HCT116 (cell line): ENCODE data around the gene PRDM11. TPM values are rescaled to one million over a fixed set of nuclear protein-coding genes. Genes with fewer than 3 reads are reported as not detected.

Source experiments
- ATAC-seq: fragments of 200-7000 bp; cut with Tn5 transposase; 2 replicates; pipeline ENCODE4 v1.9.1; 2020; ENCODE audit warnings: mild to moderate bottlenecking, moderate library complexity
- BruUV-seq: library from RNA; stranded (reverse); fragments of 400-500 nt; replicated peaks from 2 replicates; lab custom pipeline; 2021; lab: Mats Ljungman, UMichigan
- CTCF ChIA-PET: fragments of 300-600 bp; sonication (Branson Sonifier 250); formaldehyde crosslinking; loops from one replicate; lab custom pipeline; 2021; ENCODE audit warnings: antibody characterized with exemption; lab: Charles Lee
- POLR2A ChIA-PET: fragments of 300-600, 350-600 bp; sonication (Branson Sonifier 250); formaldehyde crosslinking; loops from one replicate; lab custom pipeline; 2021; ENCODE audit warnings: antibody characterized with exemption; lab: Charles Lee
- RAD21 ChIA-PET, 2 experiments: fragments of 300-600 bp; sonication (Branson Sonifier 250); formaldehyde crosslinking; loops; one replicate each; lab custom pipeline; 2023; ENCODE audit warnings: low total read pairs in 2 of 2; ENCODE audit not compliant: uncharacterized antibody in 2 of 2, unreplicated experiment in 2 of 2, low non-redundant PET in 1 of 2; lab: Charles Lee
- DNase-seq: peaks from one replicate; pipeline ENCODE4 v3.0.0-alpha.2; 2010; ENCODE audit warnings: low read depth, low spot score
- H2AFZ ChIP-seq: fragments of 200-600 bp; shearing (Covaris generic), sonication (generic); 2 replicates; pipeline ENCODE4 v1.6.1; 2017; ENCODE audit warnings: low read depth, mixed run types, mixed read lengths, antibody characterized with exemption, low read length; ENCODE audit not compliant: poor library complexity, severe bottlenecking
- H3K27ac ChIP-seq: 2 replicates; pipeline ENCODE4 v1.5.1; 2012; ENCODE audit warnings: low read depth, low read length
- H3K27me3 ChIP-seq: fragments of 200-600 bp; sonication (generic); 2 replicates; pipeline ENCODE4 v1.6.1; 2016; ENCODE audit warnings: mixed run types, low read length, mixed read lengths; ENCODE audit not compliant: insufficient read depth
- H3K36me3 ChIP-seq, 2 experiments: fragments of 200-500 bp in 1 of 2; fragments of 200-600 bp in 1 of 2; sonication (Bioruptor generic) in 1 of 2; sonication (generic) in 1 of 2; 2 replicates each; pipeline versions ENCODE4 v1.5.1 to v1.6.1; 2014 to 2016; ENCODE audit warnings: low read length in 2 of 2, inconsistent platforms in 1 of 2, mixed read lengths in 1 of 2, mixed run types in 1 of 2; ENCODE audit not compliant: insufficient read depth in 2 of 2, control insufficient read depth in 1 of 2
- H3K4me1 ChIP-seq, 2 experiments: fragments of 200-600 bp in 1 of 2; sonication (generic) in 1 of 2; 2 replicates each; pipeline versions ENCODE4 v1.5.1 to v1.6.1; 2012 to 2017; ENCODE audit warnings: low read length in 2 of 2, inconsistent platforms in 1 of 2, mild to moderate bottlenecking in 1 of 2, mixed read lengths in 1 of 2, mixed run types in 1 of 2, moderate library complexity in 1 of 2; ENCODE audit not compliant: insufficient read depth in 2 of 2, control insufficient read depth in 1 of 2
- H3K4me2 ChIP-seq: fragments of 200-600 bp; sonication (generic); 2 replicates; pipeline ENCODE4 v1.6.1; 2017; ENCODE audit warnings: mixed run types, low read length, mixed read lengths
- H3K4me3 ChIP-seq, 2 experiments: fragments of 200-600 bp in 1 of 2; sonication (generic) in 1 of 2; replicated peaks in 1 of 2; 2 replicates each; pipeline ENCODE4 v1.5.1; 2011 to 2016; ENCODE audit warnings: low read length in 2 of 2, control low read depth in 1 of 2, low read depth in 1 of 2, mild to moderate bottlenecking in 1 of 2, mixed read lengths in 1 of 2, mixed run types in 1 of 2
- H3K79me2 ChIP-seq: fragments of 200-600 bp; sonication (generic); 2 replicates; pipeline ENCODE4 v1.6.1; 2017; ENCODE audit warnings: mild to moderate bottlenecking, mixed run types, low read length, moderate library complexity, mixed read lengths; ENCODE audit not compliant: insufficient read depth
- H3K9ac ChIP-seq: fragments of 200-600 bp; sonication (generic); 2 replicates; pipeline ENCODE4 v1.6.1; 2016; ENCODE audit warnings: low read length, mixed read lengths
- H3K9me2 ChIP-seq: fragments of 200-600 bp; sonication (generic), shearing (Covaris generic); 2 replicates; pipeline ENCODE4 v1.6.1; 2017; ENCODE audit warnings: mixed run types, mild to moderate bottlenecking, moderate library complexity; ENCODE audit not compliant: insufficient read depth
- H3K9me3 ChIP-seq, 2 experiments: fragments of 200-500 bp in 1 of 2; fragments of 200-600 bp in 1 of 2; sonication (Bioruptor generic) in 1 of 2; sonication (generic) in 1 of 2; 2 replicates each; pipeline ENCODE4 v1.6.1; 2014 to 2017; ENCODE audit warnings: low read length in 2 of 2, mixed read lengths in 2 of 2, inconsistent platforms in 1 of 2, low read depth in 1 of 2, mild to moderate bottlenecking in 1 of 2, mixed run types in 1 of 2, moderate library complexity in 1 of 2; ENCODE audit not compliant: control insufficient read depth in 1 of 2, insufficient read depth in 1 of 2
- H4K20me1 ChIP-seq: fragments of 200-600 bp; sonication (generic), shearing (Covaris generic); 2 replicates; pipeline ENCODE4 v1.6.1; 2017; ENCODE audit warnings: mixed run types, mild to moderate bottlenecking, moderate library complexity; ENCODE audit not compliant: insufficient read depth
- ATF3 ChIP-seq: IDR thresholded peaks from 2 replicates; pipeline ENCODE4 v1.6.1; 2012
- CEBPB ChIP-seq: IDR thresholded peaks from 2 replicates; pipeline ENCODE4 v1.6.1; 2012; ENCODE audit warnings: low read depth
- CTCF ChIP-seq, 3 experiments: fragments of 200-600 bp in 1 of 3; sonication (generic) in 1 of 3; IDR thresholded peaks in 2 of 3; conservative IDR thresholded peaks in 1 of 3; 2 replicates each; pipeline ENCODE4 v1.5.1; 2012 to 2017; ENCODE audit warnings: low read depth in 2 of 3, low read length in 2 of 3, antibody characterized with exemption in 1 of 3, borderline replicate concordance in 1 of 3, control low read depth in 1 of 3, mild to moderate bottlenecking in 1 of 3, mixed read lengths in 1 of 3, mixed run types in 1 of 3, moderate library complexity in 1 of 3; ENCODE audit not compliant: insufficient read depth in 1 of 3
- EZH2 ChIP-seq: fragments of 200-600 bp; sonication (generic); IDR thresholded peaks from 2 replicates; pipeline ENCODE4 v1.6.1; 2017; ENCODE audit warnings: antibody characterized with exemption, mixed run types
- EZH2phosphoT487 ChIP-seq: fragments of 200-600 bp; IDR thresholded peaks from 2 replicates; pipeline ENCODE4 v1.6.1; 2018; ENCODE audit warnings: antibody characterized with exemption, borderline replicate concordance
- FOSL1 ChIP-seq: IDR thresholded peaks from 2 replicates; pipeline ENCODE4 v1.6.1; 2012; ENCODE audit warnings: low read depth
- POLR2A ChIP-seq: IDR thresholded peaks from 2 replicates; pipeline ENCODE4 v1.7.0; 2011; ENCODE audit warnings: borderline replicate concordance; ENCODE audit not compliant: insufficient read depth, insufficient read length; ENCODE audit errors: extremely low read depth
- RAD21 ChIP-seq: IDR thresholded peaks from 2 replicates; pipeline ENCODE4 v1.6.1; 2012; ENCODE audit warnings: low read depth, mild to moderate bottlenecking
- SIN3A ChIP-seq: IDR thresholded peaks from 2 replicates; pipeline ENCODE4 v1.6.1; 2012; ENCODE audit warnings: low read depth
- SP1 ChIP-seq: IDR thresholded peaks from 2 replicates; pipeline ENCODE4 v1.6.1; 2012; ENCODE audit warnings: low read depth
- SRF ChIP-seq: IDR thresholded peaks from 2 replicates; pipeline ENCODE4 v1.6.1; 2012; ENCODE audit warnings: low read depth
- YY1 ChIP-seq: IDR thresholded peaks from 2 replicates; pipeline ENCODE4 v1.6.1; 2011; ENCODE audit warnings: low read length, low read depth, moderate library complexity, mild to moderate bottlenecking; ENCODE audit not compliant: insufficient replicate concordance; ENCODE audit errors: extremely low read depth
- ZFX ChIP-seq: fragments of 450-650 bp; IDR thresholded peaks from 2 replicates; pipeline ENCODE4 v1.6.1; 2017
- ZNF274 ChIP-seq: fragments of 200-500 bp; sonication (Bioruptor generic); IDR thresholded peaks from 2 replicates; pipeline ENCODE4 v1.6.1; 2014; ENCODE audit warnings: mild to moderate bottlenecking, low read depth, low read length, inconsistent platforms
- intact Hi-C: fragments of 100-400 bp; cut with micrococcal nuclease; formaldehyde crosslinking; loops from 2 replicates; pipeline ENCODE4 v1.10.0; 2022
- total RNA-seq: library from RNA; stranded (reverse); gene quantifications from one replicate; pipeline ENCODE4 v1.2.1, GENCODE V29; 2021; ENCODE audit not compliant: unreplicated experiment
- TF ChIP-seq, protein P1 (sequence below): IDR thresholded peaks from 2 replicates; pipeline ENCODE4 v1.6.1; 2011; ENCODE audit warnings: mild to moderate bottlenecking, low read length, moderate library complexity; ENCODE audit not compliant: insufficient replicate concordance; ENCODE audit errors: extremely low read depth
- TF ChIP-seq, protein P2 (sequence below): IDR thresholded peaks from 2 replicates; pipeline ENCODE4 v1.6.1; 2012
- TF ChIP-seq, protein P3 (sequence below): IDR thresholded peaks from 2 replicates; pipeline ENCODE4 v1.6.1; 2012; ENCODE audit warnings: low read depth

The PRDM11 gene
- total RNA-seq, 1 experiment from 2014 or later = 9.3 TPM

- TF ChIP-seq YY1 = no peak
- TF ChIP-seq, all 23 proteins: peak for 4
Observed at GRCh38 chr11:45267052-45267451, 120.6 kb downstream of the PRDM11 start (continued).

DNA sequence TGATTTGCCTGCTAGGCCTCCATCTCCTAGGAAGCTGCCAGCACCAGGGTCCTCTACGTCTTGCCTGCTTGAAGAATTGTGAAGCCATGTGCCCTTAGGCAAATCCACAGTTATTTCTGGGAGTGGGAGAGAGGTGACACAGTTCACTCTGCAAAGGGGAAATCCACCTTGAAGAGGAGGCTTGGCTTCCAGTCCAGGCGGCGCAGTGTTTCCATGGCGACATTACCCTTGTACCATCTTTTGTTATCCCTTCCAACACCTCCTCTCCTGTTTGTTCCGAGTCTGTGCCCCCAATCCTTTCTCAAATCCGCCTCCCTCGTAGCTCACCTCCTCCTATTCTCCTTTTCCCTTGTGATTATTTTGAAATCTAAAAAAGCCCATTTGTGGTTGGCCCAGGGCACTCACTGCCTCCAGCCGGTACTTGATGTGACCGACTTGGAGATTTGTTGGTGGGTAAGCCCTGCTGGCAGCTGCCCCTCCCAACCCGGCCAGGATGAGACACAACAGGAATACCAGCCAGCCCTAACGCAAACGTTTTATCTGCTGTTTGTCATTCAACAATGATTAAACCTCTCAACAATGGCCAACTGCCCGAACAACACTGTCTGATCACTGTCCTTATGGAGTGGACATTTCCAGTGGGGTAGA is 121.3 kb downstream of the PRDM11 start:
- no peaks in the 10 kb centered on the region for H3K9me2 ChIP-seq
- no peaks in the 10 kb centered on the region for H3K9me3 ChIP-seq
- ChIA-PET POLR2A (no interaction called here), RAD21 (no interaction called here), CTCF (interaction anchor here (0.8 kb wide), 1 partner anchor 15 kb away, joined by 3 read pairs; no protein-coding TSS in a partner anchor)
- ATAC-seq (no peak), DNase-seq (no peak)
- H3K27ac ChIP-seq = no peak overlapping the region
- H4K20me1 ChIP-seq = no peaks in the 10 kb centered on the region
- H3K79me2 ChIP-seq = no peaks in the 10 kb centered on the region
- H3K4me2 ChIP-seq = no peak overlapping the region
- intact Hi-C loops = no loop called here
- H3K4me3 ChIP-seq = no peak overlapping the region
- H3K36me3 ChIP-seq = no peaks in the 10 kb centered on the region
- BruUV-seq = no TSS peak
- 0 out of 2 replicates have a peak, but pooled peaks cover 5% of the 10 kb centered on the region for H3K27me3 ChIP-seq
- H3K9ac ChIP-seq = no peak overlapping the region
- peaks cover 8 to 25% of the 10 kb centered on the region in 2 experiments for H3K4me1 ChIP-seq
- TF ChIP-seq SRF = no peak
- no peak for TF ChIP-seq RAD21
- TF ChIP-seq, protein P1, sequence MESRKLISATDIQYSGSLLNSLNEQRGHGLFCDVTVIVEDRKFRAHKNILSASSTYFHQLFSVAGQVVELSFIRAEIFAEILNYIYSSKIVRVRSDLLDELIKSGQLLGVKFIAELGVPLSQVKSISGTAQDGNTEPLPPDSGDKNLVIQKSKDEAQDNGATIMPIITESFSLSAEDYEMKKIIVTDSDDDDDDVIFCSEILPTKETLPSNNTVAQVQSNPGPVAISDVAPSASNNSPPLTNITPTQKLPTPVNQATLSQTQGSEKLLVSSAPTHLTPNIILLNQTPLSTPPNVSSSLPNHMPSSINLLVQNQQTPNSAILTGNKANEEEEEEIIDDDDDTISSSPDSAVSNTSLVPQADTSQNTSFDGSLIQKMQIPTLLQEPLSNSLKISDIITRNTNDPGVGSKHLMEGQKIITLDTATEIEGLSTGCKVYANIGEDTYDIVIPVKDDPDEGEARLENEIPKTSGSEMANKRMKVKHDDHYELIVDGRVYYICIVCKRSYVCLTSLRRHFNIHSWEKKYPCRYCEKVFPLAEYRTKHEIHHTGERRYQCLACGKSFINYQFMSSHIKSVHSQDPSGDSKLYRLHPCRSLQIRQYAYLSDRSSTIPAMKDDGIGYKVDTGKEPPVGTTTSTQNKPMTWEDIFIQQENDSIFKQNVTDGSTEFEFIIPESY = no peak
- no peak for TF ChIP-seq SP1
- no peak for TF ChIP-seq POLR2A
- no peak for TF ChIP-seq ZFX
- no peak for TF ChIP-seq CTCF (IDR thresholded peaks at IDR 0.05 in 2 of 3, conservative IDR thresholded peaks at IDR 0.05 in 1 of 3; ENCODE audit: borderline replicate concordance in 1 of 3, insufficient read depth in 1 of 3, low read depth in 2 of 3, low read length in 2 of 3)
- TF ChIP-seq EZH2phosphoT487 = no peak
- TF ChIP-seq, protein P2, sequence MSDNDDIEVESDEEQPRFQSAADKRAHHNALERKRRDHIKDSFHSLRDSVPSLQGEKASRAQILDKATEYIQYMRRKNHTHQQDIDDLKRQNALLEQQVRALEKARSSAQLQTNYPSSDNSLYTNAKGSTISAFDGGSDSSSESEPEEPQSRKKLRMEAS = no peak
- no peak for TF ChIP-seq CEBPB
- TF ChIP-seq FOSL1 = no peak
- TF ChIP-seq, protein P3, sequence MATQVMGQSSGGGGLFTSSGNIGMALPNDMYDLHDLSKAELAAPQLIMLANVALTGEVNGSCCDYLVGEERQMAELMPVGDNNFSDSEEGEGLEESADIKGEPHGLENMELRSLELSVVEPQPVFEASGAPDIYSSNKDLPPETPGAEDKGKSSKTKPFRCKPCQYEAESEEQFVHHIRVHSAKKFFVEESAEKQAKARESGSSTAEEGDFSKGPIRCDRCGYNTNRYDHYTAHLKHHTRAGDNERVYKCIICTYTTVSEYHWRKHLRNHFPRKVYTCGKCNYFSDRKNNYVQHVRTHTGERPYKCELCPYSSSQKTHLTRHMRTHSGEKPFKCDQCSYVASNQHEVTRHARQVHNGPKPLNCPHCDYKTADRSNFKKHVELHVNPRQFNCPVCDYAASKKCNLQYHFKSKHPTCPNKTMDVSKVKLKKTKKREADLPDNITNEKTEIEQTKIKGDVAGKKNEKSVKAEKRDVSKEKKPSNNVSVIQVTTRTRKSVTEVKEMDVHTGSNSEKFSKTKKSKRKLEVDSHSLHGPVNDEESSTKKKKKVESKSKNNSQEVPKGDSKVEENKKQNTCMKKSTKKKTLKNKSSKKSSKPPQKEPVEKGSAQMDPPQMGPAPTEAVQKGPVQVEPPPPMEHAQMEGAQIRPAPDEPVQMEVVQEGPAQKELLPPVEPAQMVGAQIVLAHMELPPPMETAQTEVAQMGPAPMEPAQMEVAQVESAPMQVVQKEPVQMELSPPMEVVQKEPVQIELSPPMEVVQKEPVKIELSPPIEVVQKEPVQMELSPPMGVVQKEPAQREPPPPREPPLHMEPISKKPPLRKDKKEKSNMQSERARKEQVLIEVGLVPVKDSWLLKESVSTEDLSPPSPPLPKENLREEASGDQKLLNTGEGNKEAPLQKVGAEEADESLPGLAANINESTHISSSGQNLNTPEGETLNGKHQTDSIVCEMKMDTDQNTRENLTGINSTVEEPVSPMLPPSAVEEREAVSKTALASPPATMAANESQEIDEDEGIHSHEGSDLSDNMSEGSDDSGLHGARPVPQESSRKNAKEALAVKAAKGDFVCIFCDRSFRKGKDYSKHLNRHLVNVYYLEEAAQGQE = no peak
- no peak for TF ChIP-seq ATF3
- no peak for TF ChIP-seq SIN3A
- TF ChIP-seq EZH2 = no peak
- no peak for TF ChIP-seq ZNF274
- H2AFZ ChIP-seq = no peak overlapping the region
